Liver (tissue), 9 donors: ENCODE measurements around the gene TENT4B. TPM values are rescaled to one million over a fixed set of nuclear protein-coding genes. Genes with fewer than 3 reads are reported as not detected.

Source experiments
- DNase-seq: peaks from one replicate; pipeline ENCODE4 v3.0.0-alpha.2; 2017; ENCODE audit warnings: low spot score
- H3K27ac ChIP-seq, 2 donors: one replicate each; pipeline ENCODE4 v1.7.0; 2013; ENCODE audit warnings: inconsistent platforms in 2 of 2, low read length in 2 of 2, control low read depth in 1 of 2, low read depth in 1 of 2, mild to moderate bottlenecking in 1 of 2
- H3K27me3 ChIP-seq, 4 donors: one replicate each; pipeline versions ENCODE4 v1.6.1 to v1.7.0; 2013; ENCODE audit warnings: low read length in 3 of 4, inconsistent platforms in 1 of 4, mild to moderate bottlenecking in 1 of 4, moderate library complexity in 1 of 4; ENCODE audit not compliant: control insufficient read depth in 4 of 4, insufficient read depth in 4 of 4
- H3K36me3 ChIP-seq, 4 donors: one replicate each; pipeline versions ENCODE4 v1.6.1 to v1.7.0; 2013; ENCODE audit warnings: low read length in 3 of 4, mild to moderate bottlenecking in 3 of 4, low read depth in 1 of 4, moderate library complexity in 1 of 4; ENCODE audit not compliant: control insufficient read depth in 4 of 4, insufficient read depth in 3 of 4
- H3K4me1 ChIP-seq, 4 donors: one replicate each; pipeline versions ENCODE4 v1.6.1 to v1.7.0; 2013; ENCODE audit warnings: low read length in 3 of 4, mild to moderate bottlenecking in 3 of 4, moderate library complexity in 1 of 4; ENCODE audit not compliant: control insufficient read depth in 4 of 4, insufficient read depth in 4 of 4
- H3K4me3 ChIP-seq, 3 donors: one replicate each; pipeline versions ENCODE4 v1.6.1 to v1.7.0; 2013; ENCODE audit warnings: low read length in 3 of 3, control low read depth in 1 of 3, low read depth in 1 of 3, mild to moderate bottlenecking in 1 of 3
- H3K9ac ChIP-seq, 2 donors: one replicate each; pipeline ENCODE4 v1.7.0; 2013; ENCODE audit warnings: low read length in 2 of 2, mild to moderate bottlenecking in 2 of 2, moderate library complexity in 2 of 2, control low read depth in 1 of 2, low read depth in 1 of 2
- H3K9me3 ChIP-seq, 4 donors: one replicate each; pipeline versions ENCODE4 v1.6.1 to v1.7.0; 2013; ENCODE audit warnings: low read length in 3 of 4; ENCODE audit not compliant: control insufficient read depth in 4 of 4
- ATF3 ChIP-seq: IDR thresholded peaks from 2 replicates; pipeline ENCODE4 v1.6.1; 2016; ENCODE audit warnings: antibody characterized with exemption
- CTCF ChIP-seq: fragments of 150-350 bp; IDR thresholded peaks from 2 replicates; pipeline ENCODE4 v1.5.1; 2017; ENCODE audit warnings: improper control_type of control experiment, low read depth, low read length; ENCODE audit not compliant: missing input control
- EGR1 ChIP-seq, 2 donors: IDR thresholded peaks; 2 replicates each; pipeline ENCODE4 v1.6.1; 2016 to 2018; ENCODE audit warnings: antibody characterized with exemption in 2 of 2, low read depth in 2 of 2
- FOXA1 ChIP-seq: IDR thresholded peaks from 2 replicates; pipeline ENCODE4 v1.6.1; 2016; ENCODE audit warnings: antibody characterized with exemption
- FOXA2 ChIP-seq: IDR thresholded peaks from 2 replicates; pipeline ENCODE4 v1.6.1; 2016; ENCODE audit warnings: antibody characterized with exemption
- GABPA ChIP-seq, 2 donors: IDR thresholded peaks in 1 of 2; conservative IDR thresholded peaks in 1 of 2; 2 replicates each; pipeline ENCODE4 v1.6.1; 2016; ENCODE audit warnings: antibody characterized with exemption in 2 of 2, mild to moderate bottlenecking in 1 of 2, moderate library complexity in 1 of 2
- HNF4A ChIP-seq, 2 donors: conservative IDR thresholded peaks; 2 replicates each; pipeline ENCODE4 v1.6.1; 2016; ENCODE audit warnings: antibody characterized with exemption in 2 of 2, mild to moderate bottlenecking in 2 of 2
- JUND ChIP-seq, 2 donors: IDR thresholded peaks; 2 replicates each; pipeline ENCODE4 v1.6.1; 2016; ENCODE audit warnings: antibody characterized with exemption in 2 of 2
- MAX ChIP-seq: IDR thresholded peaks from 2 replicates; pipeline ENCODE4 v1.6.1; 2016; ENCODE audit warnings: antibody characterized with exemption
- NR2F2 ChIP-seq: IDR thresholded peaks from 2 replicates; pipeline ENCODE4 v1.6.1; 2016; ENCODE audit warnings: antibody characterized with exemption
- RAD21 ChIP-seq, 2 donors: IDR thresholded peaks; 2 replicates each; pipeline ENCODE4 v1.6.1; 2016; ENCODE audit warnings: antibody characterized with exemption in 2 of 2, mild to moderate bottlenecking in 2 of 2
- REST ChIP-seq: IDR thresholded peaks from 2 replicates; pipeline ENCODE4 v1.6.1; 2016; ENCODE audit warnings: antibody characterized with exemption, mild to moderate bottlenecking
- RXRA ChIP-seq, 2 donors: IDR thresholded peaks; 2 replicates each; pipeline ENCODE4 v1.6.1; 2017 to 2018; ENCODE audit warnings: antibody characterized with exemption in 2 of 2, mild to moderate bottlenecking in 1 of 2
- SP1 ChIP-seq: IDR thresholded peaks from 2 replicates; pipeline ENCODE4 v1.6.1; 2018; ENCODE audit warnings: antibody characterized with exemption, mild to moderate bottlenecking
- TAF1 ChIP-seq: conservative IDR thresholded peaks from 2 replicates; pipeline ENCODE4 v1.6.1; 2016; ENCODE audit warnings: antibody characterized with exemption, mild to moderate bottlenecking
- YY1 ChIP-seq: IDR thresholded peaks from 2 replicates; pipeline ENCODE4 v1.6.1; 2016; ENCODE audit warnings: antibody characterized with exemption, mild to moderate bottlenecking
- ZBTB33 ChIP-seq: IDR thresholded peaks from 2 replicates; pipeline ENCODE4 v1.6.1; 2016; ENCODE audit warnings: antibody characterized with exemption
- WGBS: extraction: QIAGEN DNeasy Blood & Tissue Kit; methylation state at CpG from one replicate; pipeline ENCODE4 v1.1.7; 2013; 5-methylcytosine and 5-hydroxymethylcytosine counted together
- polyA plus RNA-seq, 2 donors: library from polyadenylated mRNA; stranded (reverse) in 1 of 2; unstranded in 1 of 2; fragments of 200-250 nt in 1 of 2; fragments of >200 nt in 1 of 2; fragmentation: Nextera tagmentation in 1 of 2; extraction: Ambion mirVana in 1 of 2; gene quantifications; one replicate each; pipeline versions ENCODE4 v1.2.1 to v1.2.3, GENCODE V29; 2013 to 2015
- total RNA-seq, 2 donors: library from RNA; depleted of rRNA; stranded (reverse); fragments of >200 nt; gene quantifications; one replicate each; pipeline ENCODE4 v1.2.3, GENCODE V29; 2014
- donor health status: healthy.
- donor health status: healthy.
- donor health status: healthy.
- donor health status: healthy.
- donor health status: healthy.

Gene TENT4B
- total and polyA plus RNA-seq, 4 donors, result 4.2 to 10.8 (median 7.9) TPM

- no peak for DNase-seq
Measured at GRCh38 chr16:50120711-50121110, 32.4 kb upstream of the TENT4B start.

GRCh38 chr16:50121278-50121677 lies 31.8 kb upstream of the TENT4B start:
- Histone ChIP-seq H3K9me3 (no peaks in the 10 kb centered on the region), H3K4me1 (no peaks in the 10 kb centered on the region), H3K27ac (no peak overlapping the region), H3K9ac (no peak overlapping the region), H3K27me3 (no peaks in the 10 kb centered on the region), H3K36me3 (no peaks in the 10 kb centered on the region), H3K4me3 (no peak overlapping the region)
- TF ChIP-seq ATF3, result no peak
- TF ChIP-seq NR2F2, result no peak
- TF ChIP-seq YY1, result no peak
- no peak for TF ChIP-seq MAX
- TF ChIP-seq RAD21 (IDR thresholded peaks at IDR 0.05), result no peak
- TF ChIP-seq JUND (IDR thresholded peaks at IDR 0.05), result no peak
- TF ChIP-seq REST, result no peak
- TF ChIP-seq GABPA (IDR thresholded peaks at IDR 0.05 in 1 of 2, conservative IDR thresholded peaks at IDR 0.05 in 1 of 2), result no peak
- no peak for TF ChIP-seq HNF4A (conservative IDR thresholded peaks at IDR 0.05)
- no peak for TF ChIP-seq CTCF
- no peak for TF ChIP-seq RXRA (IDR thresholded peaks at IDR 0.05)
- TF ChIP-seq FOXA1, result no peak
- TF ChIP-seq ZBTB33, result no peak
- 87% methylated on average over 4 of the region's 4 CpGs for WGBS
- DNase-seq, result no peak

More at GRCh38 chr16:50120711-50121110, 32.4 kb upstream of the TENT4B start:
- Histone ChIP-seq H3K36me3 (no peaks in the 10 kb centered on the region), H3K27me3 (no peaks in the 10 kb centered on the region), H3K4me1 (no peaks in the 10 kb centered on the region), H3K27ac (no peak overlapping the region), H3K4me3 (no peak overlapping the region), H3K9ac (no peak overlapping the region), H3K9me3 (no peaks in the 10 kb centered on the region)
- TF ChIP-seq FOXA1, result no peak
- TF ChIP-seq RXRA (IDR thresholded peaks at IDR 0.05), result no peak
- no peak for TF ChIP-seq EGR1 (IDR thresholded peaks at IDR 0.05; ENCODE audit: low read depth in 2 of 2)
- no peak for TF ChIP-seq SP1
- no peak for TF ChIP-seq REST
- TF ChIP-seq FOXA2, result no peak
- TF ChIP-seq TAF1, result no peak
- TF ChIP-seq RAD21 (IDR thresholded peaks at IDR 0.05), result no peak
- TF ChIP-seq JUND (IDR thresholded peaks at IDR 0.05), result no peak
